Breast epithelium (tissue), 4 donors: Measurements from ENCODE around the gene PPL. TPM values are rescaled to one million over a fixed set of nuclear protein-coding genes. Genes with fewer than 3 reads are reported as not detected.
"Not testable (repeated sequence)": the region's sequence is repeated elsewhere in the genome, so short reads cannot be mapped to it uniquely, and the experiment has no call there.

ENCODE experiments used
- DNase-seq, 2 donors: peaks; one replicate each; pipeline ENCODE4 v3.0.0-alpha.2; 2019; ENCODE audit warnings: low spot score in 2 of 2
- H3K27ac ChIP-seq, 2 donors: fragments of 200-600 bp; sonication (generic) in 1 of 2; one replicate each; pipeline ENCODE4 v1.5.1; 2016 to 2019; ENCODE audit warnings: mild to moderate bottlenecking in 1 of 2
- H3K27me3 ChIP-seq, 2 donors: fragments of 200-600 bp; sonication (generic) in 1 of 2; one replicate each; pipeline versions ENCODE4 v1.5.1 to v1.6.0; 2017 to 2019; ENCODE audit warnings: control low read depth in 1 of 2, mild to moderate bottlenecking in 1 of 2
- H3K36me3 ChIP-seq: fragments of 200-600 bp; one replicate; pipeline ENCODE4 v1.5.1; 2019
- H3K4me1 ChIP-seq, 2 donors: fragments of 200-600 bp; sonication (generic); one replicate each; pipeline ENCODE4 v1.5.1; 2016 to 2019; ENCODE audit warnings: control low read depth in 1 of 2
- H3K4me3 ChIP-seq, 3 donors: fragments of 200-600 bp; sonication (generic); 1 replicate in 2 of 3; 2 replicates in 1 of 3; pipeline ENCODE4 v1.5.1; 2016 to 2019; ENCODE audit warnings: mild to moderate bottlenecking in 3 of 3, moderate library complexity in 2 of 3
- H3K9me3 ChIP-seq, 2 donors: fragments of 200-600 bp; sonication (generic) in 1 of 2; one replicate each; pipeline ENCODE4 v1.5.1; 2016 to 2019; ENCODE audit warnings: control low read depth in 1 of 2
- CTCF ChIP-seq, 3 donors: fragments of 450-650 bp; IDR thresholded peaks; one replicate each; pipeline ENCODE4 v1.5.1; 2016 to 2017; ENCODE audit warnings: antibody characterized with exemption in 3 of 3, mild to moderate bottlenecking in 3 of 3, moderate library complexity in 3 of 3
- POLR2A ChIP-seq: fragments of 450-650 bp; IDR thresholded peaks from one replicate; pipeline ENCODE4 v1.6.1; 2016; ENCODE audit warnings: antibody characterized with exemption, mild to moderate bottlenecking, moderate library complexity
- POLR2AphosphoS5 ChIP-seq, 3 donors: sonication (generic); formaldehyde crosslinking; IDR thresholded peaks; one replicate each; pipeline ENCODE4 v1.6.1; 2017; ENCODE audit warnings: antibody characterized with exemption in 3 of 3
- intact Hi-C: fragments of 100-400 bp; cut with DNase I; formaldehyde crosslinking; loops from one replicate; pipeline ENCODE4 v1.15.1; 2023; ENCODE audit warnings: low total_unique reads
- total RNA-seq, 3 donors: library from RNA; depleted of rRNA; stranded (reverse); fragments of >200 nt; gene quantifications; one replicate each; pipeline ENCODE4 v1.1.0, GENCODE V29; 2016

The PPL gene
- total RNA-seq, 3 donors from 2014 or later, result 53.1 to 169 (median 97.5) TPM

- Histone ChIP-seq H3K36me3 (peaks cover 4% of the 10 kb centered on the region), H3K27me3 (no peaks in the 10 kb centered on the region), H3K4me1 (peaks cover 0 to 7% of the 10 kb centered on the region in 2 donors), H3K4me3 (no peak overlapping the region), H3K27ac (peak overlapping the region; percentile 38 to 78), H3K9me3 (peaks cover 0 to 4% of the 10 kb centered on the region in 2 donors)
- intact Hi-C loops, result loop anchor here (2.0 kb wide), 1 partner anchor 52 kb away; the partner anchor contains the start of genes GLYR1 and UBN1
- no peak for DNase-seq
- TF ChIP-seq POLR2AphosphoS5 (IDR thresholded peaks at IDR 0.05), result no peak
- no peak for TF ChIP-seq CTCF (IDR thresholded peaks at IDR 0.05)
These were observed 38.0 kb downstream of the PPL start for GRCh38 chr16:4898811-4899473.

GRCh38 chr16:4897328-4897727, 39.6 kb downstream of the PPL start:
- H3K27ac ChIP-seq, result peak overlapping the region in 1 of 2 donors; percentile 16
- TF ChIP-seq POLR2A (no peak), CTCF (IDR thresholded peaks at IDR 0.05) (no peak), POLR2AphosphoS5 (IDR thresholded peaks at IDR 0.05) (no peak)
- H3K27me3 ChIP-seq, result no peaks in the 10 kb centered on the region
- intact Hi-C loops, result loop anchor here (2.0 kb wide), 1 partner anchor 27 kb away; no protein-coding TSS in a partner anchor
- DNase-seq, result peak in 1 of 2 donors; percentile 66
- H3K36me3 ChIP-seq, result peaks cover 4% of the 10 kb centered on the region
- peaks cover 0 to 4% of the 10 kb centered on the region in 2 donors for H3K9me3 ChIP-seq
- H3K4me3 ChIP-seq, result no peak overlapping the region
- peaks cover 0 to 7% of the 10 kb centered on the region in 2 donors for H3K4me1 ChIP-seq

- not testable (repeated sequence) for H3K27me3 ChIP-seq, DNase-seq, H3K4me3 ChIP-seq, H3K36me3 ChIP-seq, H3K9me3 ChIP-seq, H3K27ac ChIP-seq, H3K4me1 ChIP-seq
- intact Hi-C loops, result loop anchor here (2.0 kb wide), 1 partner anchor 26 kb away; no protein-coding TSS in a partner anchor
These were observed 40.2 kb downstream of the PPL start for GRCh38 chr16:4896761-4897160.

- Histone ChIP-seq H3K9me3 (peaks cover 0 to 4% of the 10 kb centered on the region in 2 donors), H3K36me3 (peaks cover 4% of the 10 kb centered on the region), H3K27me3 (no peaks in the 10 kb centered on the region), H3K4me3 (no peak overlapping the region), H3K4me1 (peaks cover 0 to under 1% of the 10 kb centered on the region in 2 donors), H3K27ac (peak overlapping the region in 1 of 2 donors; percentile 25)
- intact Hi-C loops, result no loop called here
- TF ChIP-seq POLR2AphosphoS5 (IDR thresholded peaks at IDR 0.05) (no peak), CTCF (IDR thresholded peaks at IDR 0.05) (no peak), POLR2A (no peak)
- DNase-seq, result no peak
These were observed 41.6 kb downstream of the PPL start for GRCh38 chr16:4895366-4895765.

GRCh38 chr16:4894276-4895150, 42.4 kb downstream of the PPL start:
- Histone ChIP-seq H3K4me1 (no peaks in the 10 kb centered on the region), H3K4me3 (no peak overlapping the region), H3K27ac (peak overlapping the region in 1 of 2 donors; percentile 25), H3K36me3 (peaks cover 4% of the 10 kb centered on the region), H3K27me3 (no peaks in the 10 kb centered on the region), H3K9me3 (peaks cover 0 to 4% of the 10 kb centered on the region in 2 donors)
- TF ChIP-seq CTCF (IDR thresholded peaks at IDR 0.05) (no peak), POLR2A (no peak), POLR2AphosphoS5 (IDR thresholded peaks at IDR 0.05) (no peak)
- intact Hi-C loops, result no loop called here
- no peak for DNase-seq
